HepG2 (cell line): ENCODE data around the gene PPP1R1B.

Experiments
- ATF2 ChIP-seq: sonication (generic); formaldehyde crosslinking; IDR thresholded peaks from 2 replicates; pipeline ENCODE4 v1.4.0; 2020; ENCODE audit warnings: missing genetic modification reagents
- EP300 ChIP-seq, 3 experiments: sonication (generic) in 1 of 3; formaldehyde crosslinking in 1 of 3; IDR thresholded peaks; 2 replicates each; pipeline versions ENCODE4 v1.5.1 to v1.6.1; 2011 to 2020; ENCODE audit warnings: low read depth in 2 of 3, low read length in 2 of 3, borderline replicate concordance in 1 of 3, improper control_type of control experiment in 1 of 3, mild to moderate bottlenecking in 1 of 3, missing genetic modification reagents in 1 of 3, moderate library complexity in 1 of 3
- ETS1 ChIP-seq: sonication (generic); formaldehyde crosslinking; IDR thresholded peaks from 2 replicates; pipeline ENCODE4 v1.4.0; 2020; ENCODE audit warnings: missing genetic modification reagents
- MAFK ChIP-seq, 2 experiments: IDR thresholded peaks in 1 of 2; conservative IDR thresholded peaks in 1 of 2; 2 replicates each; pipeline ENCODE4 v1.6.1; 2011; ENCODE audit warnings: improper control_type of control experiment in 2 of 2, low read length in 2 of 2
- NR3C1 ChIP-seq: sonication (generic); formaldehyde crosslinking; IDR thresholded peaks from 2 replicates; pipeline ENCODE4 v1.4.0; 2020; ENCODE audit warnings: missing genetic modification reagents
- POLR2AphosphoS2 ChIP-seq: IDR thresholded peaks from 2 replicates; pipeline ENCODE4 v1.6.1; 2011; ENCODE audit warnings: low read depth, low read length, improper control_type of control experiment
- SIN3A ChIP-seq: IDR thresholded peaks from 2 replicates; pipeline ENCODE4 v1.6.1; 2011; ENCODE audit warnings: low read depth, mild to moderate bottlenecking, control low read depth, low read length, borderline replicate concordance
- SP140L ChIP-seq: sonication (generic); formaldehyde crosslinking; IDR thresholded peaks from 2 replicates; pipeline ENCODE4 v1.4.0; 2020; ENCODE audit warnings: missing genetic modification reagents, borderline replicate concordance
- TAF1 ChIP-seq: sonication (generic); formaldehyde crosslinking; IDR thresholded peaks from 2 replicates; pipeline ENCODE4 v1.4.0; 2020; ENCODE audit warnings: missing genetic modification reagents
- ZFYVE20 ChIP-seq: sonication (generic); formaldehyde crosslinking; IDR thresholded peaks from 2 replicates; pipeline ENCODE4 v1.8.0; 2023; ENCODE audit warnings: low read depth, mild to moderate bottlenecking, moderate library complexity, missing genetic modification reagents, borderline replicate concordance

- TF ChIP-seq ETS1 (CRISPR knock-in tag) = no peak
- no peak for TF ChIP-seq EP300 (IDR thresholded peaks at IDR 0.05; ENCODE audit: low read depth in 2 of 2, low read length in 2 of 2)
- TF ChIP-seq EP300 (CRISPR knock-in tag; IDR thresholded peaks at IDR 0.05; ENCODE audit: borderline replicate concordance) = no peak
- TF ChIP-seq SIN3A = no peak
- TF ChIP-seq ZFYVE20 = no peak
- TF ChIP-seq TAF1 (CRISPR knock-in tag) = no peak
- TF ChIP-seq NR3C1 (CRISPR knock-in tag) = no peak
- no peak for TF ChIP-seq MAFK (conservative IDR thresholded peaks at IDR 0.05 in 1 of 2, IDR thresholded peaks at IDR 0.05 in 1 of 2; ENCODE audit: low read length in 2 of 2)
- no peak for TF ChIP-seq SP140L (CRISPR knock-in tag)
- no peak for TF ChIP-seq POLR2AphosphoS2
- TF ChIP-seq ATF2 (CRISPR knock-in tag) = no peak
These were observed 39.5 kb downstream of the PPP1R1B start for GRCh38 chr17:39666231-39666600.
